Central memory CD8-positive, alpha-beta T cell (primary cell): ENCODE results near the gene POU1F1.

Experiments used
- ATAC-seq: fragments of 150-1000 bp; cut with Tn5 transposase; replicated peaks from 2 replicates; pipeline ENCODE4 v1.10.0; 2022; ENCODE audit warnings: mild to moderate bottlenecking, moderate FRiP score, moderate number of reproducible peaks; ENCODE audit not compliant: poor library complexity, severe bottlenecking; ENCODE audit errors: extremely low read depth
- DNase-seq, 2 donors: peaks; one replicate each; pipeline ENCODE4 v3.0.0; 2021; ENCODE audit warnings: low spot score in 2 of 2
- H3K27ac Mint-ChIP-seq: one replicate; pipeline ENCODE4 v1.8.0; 2022; ENCODE audit warnings: low read depth, mild to moderate bottlenecking, moderate library complexity, mixed read lengths
- H3K27me3 Mint-ChIP-seq: one replicate; pipeline ENCODE4 v1.8.0; 2022; ENCODE audit warnings: mixed read lengths
- H3K36me3 Mint-ChIP-seq: one replicate; pipeline ENCODE4 v1.8.0; 2022; ENCODE audit warnings: mild to moderate bottlenecking, moderate library complexity, mixed read lengths; ENCODE audit not compliant: insufficient read depth
- H3K4me1 Mint-ChIP-seq: one replicate; pipeline ENCODE4 v1.8.0; 2022; ENCODE audit warnings: mixed read lengths
- H3K4me3 Mint-ChIP-seq: one replicate; pipeline ENCODE4 v1.8.0; 2022; ENCODE audit warnings: mild to moderate bottlenecking, moderate library complexity, mixed read lengths
- H3K9me3 Mint-ChIP-seq: one replicate; pipeline ENCODE4 v1.8.0; 2022; ENCODE audit warnings: mixed read lengths

POU1F1 gene

GRCh38 chr3:87246662-87247429 is 29.5 kb downstream of the POU1F1 start:
- H3K9me3 Mint-ChIP-seq = no peaks in the 10 kb centered on the region
- no peaks in the 10 kb centered on the region for H3K27me3 Mint-ChIP-seq
- peaks cover 26% of the 10 kb centered on the region for H3K4me1 Mint-ChIP-seq
- H3K36me3 Mint-ChIP-seq = peaks cover 20% of the 10 kb centered on the region
- H3K4me3 Mint-ChIP-seq = no peak overlapping the region
- DNase-seq = no peak
- no peak for ATAC-seq
- H3K27ac Mint-ChIP-seq = no peak overlapping the region

GRCh38 chr3:87236093-87236492 is 40.3 kb downstream of the POU1F1 start:
- Mint-ChIP-seq H3K4me1 (peaks cover 43% of the 10 kb centered on the region), H3K27ac (no peak overlapping the region), H3K27me3 (no peaks in the 10 kb centered on the region), H3K36me3 (peaks cover 2% of the 10 kb centered on the region), H3K9me3 (no peaks in the 10 kb centered on the region), H3K4me3 (no peak overlapping the region)
- ATAC-seq = no peak
- DNase-seq = no peak

- no peaks in the 10 kb centered on the region for H3K27me3 Mint-ChIP-seq
- DNase-seq (no peak), ATAC-seq (no peak)
- H3K9me3 Mint-ChIP-seq = no peaks in the 10 kb centered on the region
- no peak overlapping the region for H3K27ac Mint-ChIP-seq
- no peak overlapping the region for H3K4me3 Mint-ChIP-seq
- H3K4me1 Mint-ChIP-seq = peaks cover 49% of the 10 kb centered on the region
- H3K36me3 Mint-ChIP-seq = peaks cover 2% of the 10 kb centered on the region
These were observed 42.6 kb downstream of the POU1F1 start for GRCh38 chr3:87233805-87234204.

GRCh38 chr3:87229113-87229512 is 47.3 kb downstream of the POU1F1 start:
- Mint-ChIP-seq H3K4me3 (no peak overlapping the region), H3K36me3 (peaks cover 11% of the 10 kb centered on the region), H3K27ac (no peak overlapping the region), H3K27me3 (no peaks in the 10 kb centered on the region), H3K4me1 (peaks cover 51% of the 10 kb centered on the region), H3K9me3 (no peaks in the 10 kb centered on the region)
- no peak for ATAC-seq
- DNase-seq = no peak

GRCh38 chr3:87228316-87228715 is 48.1 kb downstream of the POU1F1 start:
- Mint-ChIP-seq H3K9me3 (no peaks in the 10 kb centered on the region), H3K27ac (peak overlapping the region; percentile 98), H3K27me3 (peaks cover under 1% of the 10 kb centered on the region), H3K4me1 (peaks cover 49% of the 10 kb centered on the region), H3K36me3 (peaks cover 11% of the 10 kb centered on the region), H3K4me3 (peak overlapping the region; percentile 99)
- ATAC-seq (no peak), DNase-seq (no peak)

- Mint-ChIP-seq H3K36me3 (peaks cover 11% of the 10 kb centered on the region), H3K27ac (peak overlapping the region; percentile 98), H3K9me3 (no peaks in the 10 kb centered on the region), H3K4me1 (peaks cover 43% of the 10 kb centered on the region), H3K4me3 (peak overlapping the region; percentile 99), H3K27me3 (peaks cover 6% of the 10 kb centered on the region)
- DNase-seq (no peak), ATAC-seq (no peak)
These were observed 48.6 kb downstream of the POU1F1 start for GRCh38 chr3:87227835-87228144.

- ATAC-seq = peak; percentile 89
- Mint-ChIP-seq H3K27me3 (peaks cover 11% of the 10 kb centered on the region), H3K36me3 (peaks cover 11% of the 10 kb centered on the region), H3K4me3 (peak within 1 kb of the TSS; percentile 99), H3K27ac (peak within 1 kb of the TSS; percentile 98), H3K4me1 (peaks cover 41% of the 10 kb centered on the region), H3K9me3 (no peaks in the 10 kb centered on the region)
- DNase-seq = peak; percentile 84 to 92
These were observed 49.1 kb downstream of the POU1F1 start, which contains the start of gene CHMP2B for GRCh38 chr3:87227104-87227834. TSS of gene CHMP2B (plus strand) at chr3:87227309. CDS start at chr3:87227523, 214 bp downstream.

GRCh38 chr3:87225659-87226058 is 50.7 kb downstream of the POU1F1 start:
- ATAC-seq (no peak), DNase-seq (no peak)
- Mint-ChIP-seq H3K4me3 (peak overlapping the region; percentile 99), H3K4me1 (peaks cover 28% of the 10 kb centered on the region), H3K36me3 (peaks cover 9% of the 10 kb centered on the region), H3K9me3 (no peaks in the 10 kb centered on the region), H3K27ac (no peak overlapping the region), H3K27me3 (peaks cover 22% of the 10 kb centered on the region)

GRCh38 chr3:87219611-87220010 is 56.8 kb downstream of the POU1F1 start:
- Mint-ChIP-seq H3K27me3 (peaks cover 70% of the 10 kb centered on the region), H3K27ac (no peak overlapping the region), H3K4me1 (no peaks in the 10 kb centered on the region), H3K4me3 (no peak overlapping the region), H3K36me3 (no peaks in the 10 kb centered on the region), H3K9me3 (no peaks in the 10 kb centered on the region)
- no peak for ATAC-seq
- DNase-seq = no peak

- ATAC-seq = no peak
These were observed 57.8 kb downstream of the POU1F1 start for GRCh38 chr3:87218560-87218959.

More at GRCh38 chr3:87218560-87218959, 57.8 kb downstream of the POU1F1 start:
- Mint-ChIP-seq H3K4me3 (no peak overlapping the region), H3K27ac (no peak overlapping the region), H3K36me3 (no peaks in the 10 kb centered on the region), H3K4me1 (no peaks in the 10 kb centered on the region), H3K9me3 (no peaks in the 10 kb centered on the region), H3K27me3 (peaks cover 70% of the 10 kb centered on the region)
- no peak for DNase-seq
